ENCODE measurements around the gene IGFBP4. TPM values are rescaled to one million over a fixed set of nuclear protein-coding genes. Genes with fewer than 3 reads are reported as not detected.

IGFBP4 gene
- total RNA-seq, 3 donors from 2014 or later (not counting 1 experiment from before 2014, with no cell fraction given): 2.1 to 8.1 (median 2.8) TPM

DNA sequence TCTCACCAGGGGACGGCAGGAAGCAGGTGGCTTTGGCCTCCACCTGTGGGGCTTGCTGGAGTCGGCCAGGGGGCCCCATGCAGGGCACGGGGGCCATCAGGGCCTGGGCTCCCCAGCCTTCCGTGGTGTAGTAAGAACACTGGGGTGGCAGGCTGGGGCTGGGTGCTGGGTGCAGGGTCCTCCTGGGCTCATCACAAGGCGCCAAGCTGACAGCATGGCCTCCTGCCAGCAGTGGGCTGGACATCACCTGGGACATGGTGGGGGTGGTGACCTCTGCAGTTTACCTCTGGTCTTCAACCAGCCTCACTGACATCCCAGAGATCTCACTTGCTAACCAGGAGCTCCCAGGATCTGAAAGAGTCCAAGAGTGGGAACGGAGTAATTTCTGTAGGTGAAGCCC lies 52.9 kb downstream of the IGFBP4 start:
- Histone ChIP-seq H3K27me3 (ENCODE audit: control insufficient read depth, insufficient read depth, low read length) (no peaks in the 10 kb centered on the region), H3K4me3 (ENCODE audit: low read length) (no peak overlapping the region), H3K27ac (ENCODE audit: low read length) (no peak overlapping the region), H3K4me1 (ENCODE audit: control insufficient read depth, insufficient read depth, low read length) (no peaks in the 10 kb centered on the region), H3K9me3 (ENCODE audit: control insufficient read depth, insufficient read depth, low read length) (no peaks in the 10 kb centered on the region), H3K36me3 (ENCODE audit: control insufficient read depth, insufficient read depth, low read length) (no peaks in the 10 kb centered on the region)
- DNase-seq: no peak
- intact Hi-C loops (cut with micrococcal nuclease): no loop called here
- peaks cover 4 to 12% of the 10 kb centered on the region in 2 donors for H3K4me1 Mint-ChIP-seq
- no peak for ATAC-seq
- no peak overlapping the region for H3K27ac Mint-ChIP-seq
- 88% methylated on average over 6 of the region's 6 CpGs for WGBS (ENCODE audit: insufficient coverage)
- no peaks in the 10 kb centered on the region for H3K9me3 Mint-ChIP-seq
- TF ChIP-seq CTCF (IDR thresholded peaks at IDR 0.05): no peak
- peaks cover 7 to 15% of the 10 kb centered on the region in 2 donors for H3K27me3 Mint-ChIP-seq (ENCODE audit: low read depth in 2 of 2)
- no peaks in the 10 kb centered on the region for H3K36me3 Mint-ChIP-seq
- H3K4me3 Mint-ChIP-seq: no peak overlapping the region

GRCh38 chr17:40496634-40497420 lies 53.6 kb downstream of the IGFBP4 start:
- Mint-ChIP-seq H3K9me3 (no peaks in the 10 kb centered on the region), H3K27ac (no peak overlapping the region), H3K36me3 (no peaks in the 10 kb centered on the region), H3K4me1 (peaks cover 4 to 10% of the 10 kb centered on the region in 2 donors), H3K27me3 (ENCODE audit: low read depth in 2 of 2) (peaks cover 7 to 14% of the 10 kb centered on the region in 2 donors), H3K4me3 (no peak overlapping the region)
- ATAC-seq (no peak), DNase-seq (no peak)
- 80% methylated on average over 7 of the region's 9 CpGs for WGBS (ENCODE audit: insufficient coverage)
- H3K4me1 ChIP-seq (ENCODE audit: control insufficient read depth, insufficient read depth, low read length): no peaks in the 10 kb centered on the region
- intact Hi-C loops (cut with micrococcal nuclease): no loop called here
- H3K27me3 ChIP-seq (ENCODE audit: control insufficient read depth, insufficient read depth, low read length): no peaks in the 10 kb centered on the region
- no peak overlapping the region for H3K27ac ChIP-seq (ENCODE audit: low read length)
- TF ChIP-seq CTCF (IDR thresholded peaks at IDR 0.05): no peak
- H3K9me3 ChIP-seq (ENCODE audit: control insufficient read depth, insufficient read depth, low read length): no peaks in the 10 kb centered on the region
- no peaks in the 10 kb centered on the region for H3K36me3 ChIP-seq (ENCODE audit: control insufficient read depth, insufficient read depth, low read length)
- no peak overlapping the region for H3K4me3 ChIP-seq (ENCODE audit: low read length)

GRCh38 chr17:40497695-40498094 lies 54.4 kb downstream of the IGFBP4 start:
- Mint-ChIP-seq H3K36me3 (no peaks in the 10 kb centered on the region), H3K27me3 (ENCODE audit: low read depth in 2 of 2) (peaks cover 7 to 14% of the 10 kb centered on the region in 2 donors), H3K4me1 (peaks cover 4 to 14% of the 10 kb centered on the region in 2 donors), H3K27ac (no peak overlapping the region), H3K9me3 (no peaks in the 10 kb centered on the region), H3K4me3 (no peak overlapping the region)
- Histone ChIP-seq H3K4me1 (ENCODE audit: control insufficient read depth, insufficient read depth, low read length) (no peaks in the 10 kb centered on the region), H3K27ac (ENCODE audit: low read length) (no peak overlapping the region), H3K9me3 (ENCODE audit: control insufficient read depth, insufficient read depth, low read length) (no peaks in the 10 kb centered on the region), H3K36me3 (ENCODE audit: control insufficient read depth, insufficient read depth, low read length) (no peaks in the 10 kb centered on the region), H3K27me3 (ENCODE audit: control insufficient read depth, insufficient read depth, low read length) (no peaks in the 10 kb centered on the region), H3K4me3 (ENCODE audit: low read length) (no peak overlapping the region)
- no peak for TF ChIP-seq CTCF (IDR thresholded peaks at IDR 0.05)
- no peak for ATAC-seq
- no peak for DNase-seq
- intact Hi-C loops (cut with micrococcal nuclease): no loop called here
- WGBS (ENCODE audit: insufficient coverage): 93% methylated on average over 2 of the region's 2 CpGs
